ENCODE results near the gene SAP130.

SAP130 gene

GRCh38 chr2:128043041-128043440 is 15.2 kb upstream of the SAP130 start:
- TF ChIP-seq MYC (IDR thresholded peaks at IDR 0.05; ENCODE audit: low read depth, low read length) (no peak), CTCF (IDR thresholded peaks at IDR 0.05; ENCODE audit: low read depth, low read length) (no peak), MAX (IDR thresholded peaks at IDR 0.05; ENCODE audit: low read depth, low read length) (no peak), POLR2A (IDR thresholded peaks at IDR 0.05; ENCODE audit: extremely low read depth, insufficient read length) (no peak)
- no peak overlapping the region for H3K4me3 ChIP-seq (ENCODE audit: low read depth, low read length)
- DNase-seq (ENCODE audit: low read depth): no peak

- no peak for TF ChIP-seq MYC (IDR thresholded peaks at IDR 0.05; ENCODE audit: low read depth, low read length)
- TF ChIP-seq POLR2A (IDR thresholded peaks at IDR 0.05; ENCODE audit: extremely low read depth, insufficient read length): no peak
- no peak for TF ChIP-seq CTCF (IDR thresholded peaks at IDR 0.05; ENCODE audit: low read depth, low read length)
- no peak for TF ChIP-seq MAX (IDR thresholded peaks at IDR 0.05; ENCODE audit: low read depth, low read length)
- no peak for DNase-seq (ENCODE audit: low read depth)
- H3K4me3 ChIP-seq (ENCODE audit: low read depth, low read length): no peak overlapping the region
Observed at GRCh38 chr2:128041561-128041960, 13.7 kb upstream of the SAP130 start.

- no peak for DNase-seq (ENCODE audit: low read depth)
- no peak for TF ChIP-seq POLR2A (IDR thresholded peaks at IDR 0.05; ENCODE audit: extremely low read depth, insufficient read length)
- no peak for TF ChIP-seq CTCF (IDR thresholded peaks at IDR 0.05; ENCODE audit: low read depth, low read length)
- no peak for TF ChIP-seq MYC (IDR thresholded peaks at IDR 0.05; ENCODE audit: low read depth, low read length)
- no peak for TF ChIP-seq MAX (IDR thresholded peaks at IDR 0.05; ENCODE audit: low read depth, low read length)
- H3K4me3 ChIP-seq (ENCODE audit: low read depth, low read length): no peak overlapping the region
Observed at GRCh38 chr2:128040166-128040771, 12.4 kb upstream of the SAP130 start.

- H3K4me3 ChIP-seq (ENCODE audit: low read depth, low read length): no peak overlapping the region
- TF ChIP-seq CTCF (IDR thresholded peaks at IDR 0.05; ENCODE audit: low read depth, low read length) (no peak), POLR2A (IDR thresholded peaks at IDR 0.05; ENCODE audit: extremely low read depth, insufficient read length) (no peak), MYC (IDR thresholded peaks at IDR 0.05; ENCODE audit: low read depth, low read length) (no peak), MAX (IDR thresholded peaks at IDR 0.05; ENCODE audit: low read depth, low read length) (no peak)
- DNase-seq (ENCODE audit: low read depth): no peak
Observed at GRCh38 chr2:128039535-128039934, 11.7 kb upstream of the SAP130 start.

DNA sequence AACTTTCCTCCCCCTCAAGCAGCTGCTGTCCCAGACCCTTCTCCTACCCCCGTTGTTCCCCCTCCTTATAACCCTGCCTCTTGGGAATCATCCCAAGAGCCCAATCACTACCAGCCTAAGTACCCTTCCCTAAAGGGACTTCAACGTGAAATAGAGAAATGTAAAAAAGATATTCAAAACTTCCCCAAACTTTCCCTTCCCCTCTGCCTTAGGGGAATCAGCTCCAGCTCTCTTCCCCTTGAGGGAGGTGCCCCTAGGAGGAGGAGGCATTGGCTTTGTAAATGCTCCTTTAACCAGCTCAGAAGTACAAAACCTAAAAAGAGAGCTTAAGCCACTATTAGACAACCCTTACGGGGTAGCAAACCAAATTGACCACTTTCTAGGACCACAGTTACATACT is 10.6 kb upstream of the SAP130 start:
- H3K4me3 ChIP-seq (ENCODE audit: low read depth, low read length): no peak overlapping the region
- TF ChIP-seq MAX (IDR thresholded peaks at IDR 0.05; ENCODE audit: low read depth, low read length): no peak
- TF ChIP-seq CTCF (IDR thresholded peaks at IDR 0.05; ENCODE audit: low read depth, low read length): no peak
- no peak for TF ChIP-seq POLR2A (IDR thresholded peaks at IDR 0.05; ENCODE audit: extremely low read depth, insufficient read length)
- TF ChIP-seq MYC (IDR thresholded peaks at IDR 0.05; ENCODE audit: low read depth, low read length): no peak
- no peak for DNase-seq (ENCODE audit: low read depth)
